ENCODE results near the gene PLA2G2F.

GRCh38 chr1:20192871-20193411 lies 53.8 kb downstream of the PLA2G2F start:
- TF ChIP-seq CTCF (IDR thresholded peaks at IDR 0.05) (no peak), REST (IDR thresholded peaks at IDR 0.05; ENCODE audit: insufficient read depth in 1 of 2, low read depth in 2 of 2, low read length in 1 of 2) (no peak), POLR2AphosphoS5 (IDR thresholded peaks at IDR 0.05; ENCODE audit: low read depth, low read length) (no peak), SIN3A (IDR thresholded peaks at IDR 0.05; ENCODE audit: borderline replicate concordance, insufficient read depth, low read depth, low read length) (no peak)
